Adrenal gland (tissue), 12 donors: ENCODE data around the gene PCARE. TPM values are rescaled to one million over a fixed set of nuclear protein-coding genes. Genes with fewer than 3 reads are reported as not detected.

Experiments used
- DNase-seq, 7 donors: peaks; one replicate each; pipeline ENCODE4 v3.0.0-alpha.2; 2019 to 2020
- H3K27ac ChIP-seq, 5 donors: fragments of 200-600 bp; sonication (generic) in 4 of 5; 1 replicate in 3 of 5; 2 replicates in 2 of 5; pipeline versions ENCODE4 v1.5.1 to v1.8.0; 2016 to 2020; ENCODE audit warnings: mild to moderate bottlenecking in 1 of 5
- H3K27me3 ChIP-seq: fragments of 200-600 bp; 2 replicates; pipeline ENCODE4 v1.8.0; 2021
- H3K36me3 ChIP-seq, 2 donors: fragments of 200-600 bp; replicated peaks in 1 of 2; 1 replicate in 1 of 2; 2 replicates in 1 of 2; pipeline versions ENCODE4 v1.5.1 to v1.8.0; 2018 to 2022
- H3K4me1 ChIP-seq, 2 donors: fragments of 200-600 bp; replicated peaks in 1 of 2; 1 replicate in 1 of 2; 2 replicates in 1 of 2; pipeline versions ENCODE4 v1.5.1 to v1.8.0; 2018 to 2021
- H3K4me3 ChIP-seq, 4 donors: fragments of 200-600 bp; sonication (generic) in 3 of 4; one replicate each; pipeline ENCODE4 v1.5.1; 2016 to 2018
- H3K9me3 ChIP-seq, 3 donors: fragments of 200-600 bp; sonication (generic) in 1 of 3; replicated peaks in 1 of 3; 1 replicate in 2 of 3; 2 replicates in 1 of 3; pipeline versions ENCODE4 v1.5.1 to v1.8.0; 2016 to 2021
- POLR2A ChIP-seq, 2 donors: fragments of 450-650 bp; IDR thresholded peaks; one replicate each; pipeline ENCODE4 v1.6.1; 2017; ENCODE audit warnings: antibody characterized with exemption in 2 of 2, mild to moderate bottlenecking in 2 of 2, moderate library complexity in 1 of 2
- WGBS, 4 donors: extraction: QIAGEN DNeasy Blood & Tissue Kit in 2 of 4; methylation state at CpG; one replicate each; pipeline versions ENCODE4 v1.1.5 to v1.1.7; 2013 to 2017; 5-methylcytosine and 5-hydroxymethylcytosine counted together
- intact Hi-C, 2 donors: fragments of 100-400 bp; cut with DNase I; formaldehyde crosslinking; loops; one replicate each; pipeline versions ENCODE4 v1.14.1 to v1.15.0; 2022 to 2023
- polyA plus RNA-seq, 3 donors: library from polyadenylated mRNA; stranded (reverse); fragments of 200-250 nt in 2 of 3; fragments of 350-450 nt in 1 of 3; fragmentation: Illumina TruSeq in 1 of 3; extraction: RNeasy Lipid Tissue Mini Kit (QIAGEN cat#74804) in 1 of 3; gene quantifications; one replicate each; pipeline ENCODE4 v1.2.3, GENCODE V29; 2013 to 2014
- total RNA-seq, 9 donors: library from RNA; depleted of rRNA in 4 of 9; stranded (reverse); fragments of >200 nt in 4 of 9; fragments of 120-200 nt in 1 of 9; fragmentation: NEBNext Ultra II Directional in 1 of 9; extraction: Animal tissue kit (Norgen Biotek cat#: 25700) in 1 of 9; gene quantifications; one replicate each; pipeline versions ENCODE4 v1.1.0 to v1.2.4, GENCODE V29; 2013 to 2023
- TF ChIP-seq, protein P1 (sequence below), 6 experiments: fragments of 450-650 bp in 4 of 6; fragments of 200-600 bp in 2 of 6; sonication (generic) in 1 of 6; IDR thresholded peaks; 1 replicate in 5 of 6; 2 replicates in 1 of 6; pipeline versions ENCODE4 v1.5.1 to v1.8.0; 2016 to 2021; ENCODE audit warnings: antibody characterized with exemption in 6 of 6, mild to moderate bottlenecking in 2 of 6, moderate library complexity in 1 of 6
- donor health status: healthy with polysubstance abuse.
- donor health status: Bipolar disorder and iron deficiency.
- donor health status: DM: yes; HTN: yes; CAD: no.
- donor health status: DM: no; HTN: no; CAD: no.
- donor health status: DM: no; HTN: no; CAD: no.
- donor health status: DM: yes; HTN: yes; CAD: no.

The PCARE gene
- total and polyA plus RNA-seq, 12 donors: 0.02 to 0.17 (median 0.06) TPM; not detected in 8

DNA sequence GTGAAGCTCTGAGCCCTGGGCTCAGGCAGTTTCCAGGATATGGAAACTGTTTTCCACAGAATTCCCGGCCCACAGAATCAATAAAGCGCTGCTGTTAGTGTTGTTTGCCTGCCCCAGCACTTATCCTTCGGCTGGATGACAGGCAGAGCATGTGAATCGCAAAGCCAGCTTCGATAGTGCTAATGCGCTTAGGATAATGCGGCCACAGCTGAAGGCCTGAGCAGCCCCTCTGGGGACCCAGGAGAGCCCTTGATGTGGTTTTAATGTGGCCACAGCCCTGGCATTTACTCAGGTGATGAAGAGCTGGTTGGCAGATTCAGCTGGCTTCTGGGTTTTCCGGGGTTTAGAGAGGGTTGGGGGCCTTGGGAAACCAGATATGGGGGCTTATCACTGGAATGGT, 23.7 kb downstream of the PCARE start:
- Histone ChIP-seq H3K4me3 (no peak overlapping the region), H3K36me3 (no peaks in the 10 kb centered on the region), H3K27ac (no peak overlapping the region), H3K4me1 (no peaks in the 10 kb centered on the region), H3K9me3 (no peaks in the 10 kb centered on the region), H3K27me3 (no peaks in the 10 kb centered on the region)
- intact Hi-C loops: no loop called here
- TF ChIP-seq POLR2A (IDR thresholded peaks at IDR 0.05): no peak
- WGBS, 4 donors: 87 to 92% (median 89%) methylated on average over 6 to 8 of the region's 8 CpGs
- no peak for DNase-seq

DNA sequence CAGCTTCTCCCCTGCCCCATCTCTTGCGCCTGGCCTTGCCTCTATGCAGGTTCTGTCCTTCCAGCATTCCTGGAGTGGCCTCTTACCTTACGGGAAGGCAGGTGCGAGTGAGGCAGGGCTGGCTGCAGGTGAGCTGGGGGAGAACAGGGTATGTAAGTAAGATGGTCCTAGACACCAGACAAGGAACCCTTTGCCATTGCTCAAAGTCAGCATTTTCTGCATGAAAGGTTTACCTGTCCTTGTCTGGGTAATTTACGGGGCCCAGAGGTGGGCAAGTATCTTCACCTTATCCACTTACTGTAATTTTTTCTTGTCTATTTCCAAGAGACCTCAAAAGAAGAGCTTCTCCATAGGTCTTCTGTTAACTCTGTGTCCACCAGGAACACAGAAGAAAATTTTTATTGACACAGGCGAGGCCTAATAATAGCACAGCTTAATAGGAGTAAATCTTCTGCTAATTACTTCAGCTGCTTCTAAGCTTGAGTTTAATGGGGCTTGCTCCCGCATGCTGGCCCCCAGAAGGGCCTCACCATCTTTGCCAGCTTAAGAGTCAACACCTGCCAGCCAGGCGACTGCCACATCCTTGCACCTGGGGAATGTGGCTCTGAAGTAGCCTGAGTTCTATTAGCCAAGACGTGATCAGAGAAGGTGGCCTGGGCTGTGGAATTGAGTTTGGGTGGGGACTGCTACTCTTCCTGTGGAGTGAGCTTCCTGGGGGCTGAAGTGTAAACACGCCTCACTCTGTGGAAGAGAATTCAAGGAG, 27.1 kb downstream of the PCARE start:
- Histone ChIP-seq H3K4me1 (peaks cover 4 to 6% of the 10 kb centered on the region in 2 donors), H3K4me3 (no peak overlapping the region), H3K27me3 (no peaks in the 10 kb centered on the region), H3K27ac (no peak overlapping the region), H3K9me3 (no peaks in the 10 kb centered on the region), H3K36me3 (no peaks in the 10 kb centered on the region)
- intact Hi-C loops: no loop called here
- TF ChIP-seq POLR2A (IDR thresholded peaks at IDR 0.05): no peak
- TF ChIP-seq, protein P1, sequence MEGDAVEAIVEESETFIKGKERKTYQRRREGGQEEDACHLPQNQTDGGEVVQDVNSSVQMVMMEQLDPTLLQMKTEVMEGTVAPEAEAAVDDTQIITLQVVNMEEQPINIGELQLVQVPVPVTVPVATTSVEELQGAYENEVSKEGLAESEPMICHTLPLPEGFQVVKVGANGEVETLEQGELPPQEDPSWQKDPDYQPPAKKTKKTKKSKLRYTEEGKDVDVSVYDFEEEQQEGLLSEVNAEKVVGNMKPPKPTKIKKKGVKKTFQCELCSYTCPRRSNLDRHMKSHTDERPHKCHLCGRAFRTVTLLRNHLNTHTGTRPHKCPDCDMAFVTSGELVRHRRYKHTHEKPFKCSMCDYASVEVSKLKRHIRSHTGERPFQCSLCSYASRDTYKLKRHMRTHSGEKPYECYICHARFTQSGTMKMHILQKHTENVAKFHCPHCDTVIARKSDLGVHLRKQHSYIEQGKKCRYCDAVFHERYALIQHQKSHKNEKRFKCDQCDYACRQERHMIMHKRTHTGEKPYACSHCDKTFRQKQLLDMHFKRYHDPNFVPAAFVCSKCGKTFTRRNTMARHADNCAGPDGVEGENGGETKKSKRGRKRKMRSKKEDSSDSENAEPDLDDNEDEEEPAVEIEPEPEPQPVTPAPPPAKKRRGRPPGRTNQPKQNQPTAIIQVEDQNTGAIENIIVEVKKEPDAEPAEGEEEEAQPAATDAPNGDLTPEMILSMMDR (IDR thresholded peaks at IDR 0.05): no peak
- 92 to 94% (median 93%) methylated on average over 8 to 9 of the region's 9 CpGs for WGBS, 4 donors
- no peak for DNase-seq

DNA sequence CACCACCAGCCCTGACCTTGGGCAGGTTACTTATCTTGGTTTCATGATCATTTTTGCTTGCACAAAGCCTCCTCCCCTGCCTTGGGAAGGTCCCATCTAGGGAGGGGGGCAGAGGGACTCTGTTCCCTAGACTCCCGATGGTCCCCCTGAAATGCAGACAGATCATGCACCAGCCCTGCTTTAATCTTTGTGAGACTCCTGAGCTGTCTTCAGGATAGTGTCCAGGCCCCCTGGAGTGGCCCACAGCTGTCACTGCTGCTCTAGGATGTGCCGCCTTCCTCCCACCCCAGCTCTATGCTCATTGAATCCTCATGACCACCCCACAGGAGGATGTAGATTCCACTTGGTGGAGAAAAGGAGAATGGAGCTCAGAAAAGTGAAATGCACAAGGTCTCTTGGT, 28.0 kb downstream of the PCARE start:
- intact Hi-C loops: no loop called here
- H3K9me3 ChIP-seq: no peaks in the 10 kb centered on the region
- H3K27ac ChIP-seq: no peak overlapping the region
- no peak for TF ChIP-seq POLR2A (IDR thresholded peaks at IDR 0.05)
- TF ChIP-seq, protein P1 (IDR thresholded peaks at IDR 0.05): no peak
- H3K4me1 ChIP-seq: peaks cover 7 to 9% of the 10 kb centered on the region in 2 donors
- WGBS, 4 donors: 92 to 100% (median 94%) methylated on average over 2 of the region's 2 CpGs
- H3K4me3 ChIP-seq: no peak overlapping the region
- no peaks in the 10 kb centered on the region for H3K27me3 ChIP-seq
- H3K36me3 ChIP-seq: no peaks in the 10 kb centered on the region
- no peak for DNase-seq

DNA sequence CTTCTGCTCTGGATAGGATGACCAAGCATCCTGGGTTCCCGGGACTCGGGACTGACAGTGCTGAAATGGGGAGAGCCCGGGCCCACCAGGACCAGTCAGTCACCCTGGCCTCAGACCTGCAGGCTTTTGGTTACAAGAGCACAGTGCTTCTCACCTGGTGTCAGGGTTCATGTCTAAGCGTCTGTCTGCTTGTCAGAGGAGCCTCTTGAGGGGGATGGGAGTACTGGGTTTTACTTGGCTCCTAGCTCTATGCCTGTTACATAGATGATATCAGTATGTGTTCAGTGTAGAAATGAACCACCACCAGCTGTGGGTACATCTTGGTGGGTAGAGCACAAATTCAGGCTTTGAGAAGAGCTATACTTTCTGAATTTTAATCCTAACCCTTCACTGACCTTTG, 29.9 kb downstream of the PCARE start:
- Histone ChIP-seq H3K4me3 (no peak overlapping the region), H3K27me3 (no peaks in the 10 kb centered on the region), H3K9me3 (no peaks in the 10 kb centered on the region), H3K36me3 (no peaks in the 10 kb centered on the region), H3K4me1 (peaks cover 7 to 9% of the 10 kb centered on the region in 2 donors), H3K27ac (no peak overlapping the region)
- no peak for DNase-seq
- TF ChIP-seq, protein P1 (IDR thresholded peaks at IDR 0.05): no peak
- WGBS, 4 donors: 91 to 100% (median 96%) methylated on average over 1 to 4 of the region's 4 CpGs
- intact Hi-C loops: no loop called here

DNA sequence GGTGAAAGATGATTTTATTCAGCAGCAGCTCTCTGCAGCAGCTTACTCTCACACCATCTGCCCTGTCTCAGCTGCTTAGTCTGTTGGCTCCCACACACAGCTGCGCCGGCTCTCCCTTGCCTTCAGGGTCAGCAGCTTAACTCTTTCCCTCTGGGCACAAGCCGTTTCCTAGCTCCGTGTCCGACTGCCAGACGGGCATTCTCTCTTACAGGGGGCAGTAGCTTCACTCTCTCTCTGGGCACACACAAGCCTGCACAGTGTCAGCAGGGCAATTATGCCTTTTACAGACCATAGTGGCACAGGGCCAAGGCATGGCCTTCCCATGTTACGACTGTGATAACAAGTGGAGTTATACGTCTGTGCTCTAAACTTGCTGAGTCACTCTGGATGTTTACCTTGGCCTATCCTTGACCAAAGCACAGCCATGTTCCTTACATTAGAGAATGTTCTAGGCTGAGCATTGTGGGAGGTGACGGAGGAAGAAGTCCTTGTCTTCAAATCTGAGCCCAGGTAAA, 31.7 kb downstream of the PCARE start:
- TF ChIP-seq, protein P1 (IDR thresholded peaks at IDR 0.05): no peak
- no peak for TF ChIP-seq POLR2A (IDR thresholded peaks at IDR 0.05)
- Histone ChIP-seq H3K27me3 (no peaks in the 10 kb centered on the region), H3K36me3 (no peaks in the 10 kb centered on the region), H3K27ac (no peak overlapping the region), H3K9me3 (no peaks in the 10 kb centered on the region), H3K4me3 (no peak overlapping the region), H3K4me1 (peaks cover 7 to 9% of the 10 kb centered on the region in 2 donors)
- intact Hi-C loops: no loop called here
- 25 to 30% (median 29%) methylated on average over 5 to 9 of the region's 9 CpGs for WGBS, 4 donors
- DNase-seq: peak; percentile 24 to 72 (median 53)
